Skeletal muscle satellite cell (primary cell): ENCODE results near the gene ANKLE2.
"Not testable (repeated sequence)": the region's sequence is repeated elsewhere in the genome, so short reads cannot be mapped to it uniquely, and the experiment has no call there.

ENCODE experiments used
- H3K27me3 ChIP-seq: 2 replicates; pipeline ENCODE4 v1.7.0; 2013; ENCODE audit warnings: low read length; ENCODE audit not compliant: control insufficient read depth, insufficient read depth
- H3K36me3 ChIP-seq: 2 replicates; pipeline ENCODE4 v1.7.0; 2013; ENCODE audit warnings: mild to moderate bottlenecking, control low read depth, low read length; ENCODE audit not compliant: insufficient read depth
- H3K4me1 ChIP-seq: 2 replicates; pipeline ENCODE4 v1.7.0; 2013; ENCODE audit warnings: low read length; ENCODE audit not compliant: control insufficient read depth, insufficient read depth
- H3K4me2 ChIP-seq: 2 replicates; pipeline ENCODE4 v1.7.0; 2013; ENCODE audit warnings: mild to moderate bottlenecking, low read length
- H3K4me3 ChIP-seq: 2 replicates; pipeline ENCODE4 v1.7.0; 2013; ENCODE audit warnings: low read length
- H3K9ac ChIP-seq: 2 replicates; pipeline ENCODE4 v1.7.0; 2013; ENCODE audit warnings: mild to moderate bottlenecking, low read depth, low read length, moderate library complexity
- H3K9me3 ChIP-seq: replicated peaks from 2 replicates; pipeline ENCODE4 v1.7.0; 2013; ENCODE audit warnings: mild to moderate bottlenecking, control low read depth, low read length

The ANKLE2 gene

DNA sequence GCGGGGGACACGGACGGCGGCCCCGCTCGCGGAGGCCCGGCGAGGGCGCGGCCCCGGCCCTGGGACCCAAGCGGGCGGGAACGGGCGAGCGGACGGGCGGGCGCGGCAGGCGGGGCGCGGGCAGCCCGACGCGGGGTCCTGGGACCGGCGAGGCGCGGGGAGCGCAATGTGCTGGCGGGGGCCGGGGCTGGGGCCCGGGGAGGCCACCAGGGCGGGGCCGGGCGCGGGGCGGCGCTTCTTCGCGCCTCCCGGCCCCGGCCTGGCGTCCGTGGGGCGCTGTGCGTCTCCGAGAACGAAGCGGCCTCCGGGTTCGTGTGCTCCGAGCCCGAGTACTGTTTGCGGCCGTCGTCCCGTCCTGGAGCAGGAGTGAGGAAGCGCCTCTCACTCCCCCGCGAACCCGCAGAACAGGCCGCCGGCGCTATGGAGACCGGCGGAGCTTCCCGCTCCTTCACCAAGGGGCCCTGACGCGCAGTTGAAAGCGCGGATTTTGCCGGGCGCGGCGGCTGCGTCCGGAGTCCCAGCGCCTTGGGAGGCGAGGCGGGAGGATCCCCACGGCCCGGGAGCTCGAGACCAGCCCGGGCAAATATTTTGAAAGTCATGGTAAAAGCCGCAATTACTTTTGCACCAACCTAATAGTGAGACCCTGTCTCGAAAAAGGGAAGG is 420 bp upstream of the ANKLE2 start:
- H3K27me3 ChIP-seq: no peaks in the 10 kb centered on the region
- no peaks in the 10 kb centered on the region for H3K9me3 ChIP-seq
- peaks cover 25% of the 10 kb centered on the region for H3K4me1 ChIP-seq
- H3K4me2 ChIP-seq: peak overlapping the region; percentile 98
- peak overlapping the region; percentile 93 for H3K4me3 ChIP-seq
- peak overlapping the region; percentile 94 for H3K9ac ChIP-seq
- peaks cover 14% of the 10 kb centered on the region for H3K36me3 ChIP-seq

GRCh38 chr12:132759359-132759758 is 2.3 kb downstream of the ANKLE2 start:
- Histone ChIP-seq H3K4me2 (peak overlapping the region; percentile 69), H3K9me3 (no peaks in the 10 kb centered on the region), H3K9ac (no peak overlapping the region), H3K27me3 (no peaks in the 10 kb centered on the region), H3K4me3 (peak overlapping the region; percentile 47), H3K36me3 (peaks cover 27% of the 10 kb centered on the region), H3K4me1 (peaks cover 15% of the 10 kb centered on the region)

DNA sequence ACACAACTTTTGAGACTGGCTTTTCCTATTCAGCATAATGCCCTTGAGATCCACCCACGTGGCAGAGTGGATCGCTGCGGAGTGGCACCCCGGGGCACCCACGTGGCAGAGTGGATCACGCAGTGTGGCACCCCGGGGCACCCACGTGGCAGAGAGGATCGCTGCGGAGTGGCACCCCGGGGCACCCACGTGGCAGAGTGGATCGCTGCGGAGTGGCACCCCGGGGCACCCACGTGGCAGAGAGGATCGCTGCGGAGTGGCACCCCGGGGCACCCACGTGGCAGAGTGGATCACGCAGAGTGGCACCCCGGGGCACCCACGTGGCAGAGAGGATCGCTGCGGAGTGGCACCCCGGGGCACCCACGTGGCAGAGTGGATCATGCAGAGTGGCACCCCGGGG is 2.8 kb downstream of the ANKLE2 start:
- Histone ChIP-seq H3K36me3 (peaks cover 30% of the 10 kb centered on the region), H3K4me1 (peaks cover 15% of the 10 kb centered on the region)
- H3K9me3 ChIP-seq, H3K4me3 ChIP-seq, H3K27me3 ChIP-seq, H3K9ac ChIP-seq, H3K4me2 ChIP-seq: not testable (repeated sequence)

DNA sequence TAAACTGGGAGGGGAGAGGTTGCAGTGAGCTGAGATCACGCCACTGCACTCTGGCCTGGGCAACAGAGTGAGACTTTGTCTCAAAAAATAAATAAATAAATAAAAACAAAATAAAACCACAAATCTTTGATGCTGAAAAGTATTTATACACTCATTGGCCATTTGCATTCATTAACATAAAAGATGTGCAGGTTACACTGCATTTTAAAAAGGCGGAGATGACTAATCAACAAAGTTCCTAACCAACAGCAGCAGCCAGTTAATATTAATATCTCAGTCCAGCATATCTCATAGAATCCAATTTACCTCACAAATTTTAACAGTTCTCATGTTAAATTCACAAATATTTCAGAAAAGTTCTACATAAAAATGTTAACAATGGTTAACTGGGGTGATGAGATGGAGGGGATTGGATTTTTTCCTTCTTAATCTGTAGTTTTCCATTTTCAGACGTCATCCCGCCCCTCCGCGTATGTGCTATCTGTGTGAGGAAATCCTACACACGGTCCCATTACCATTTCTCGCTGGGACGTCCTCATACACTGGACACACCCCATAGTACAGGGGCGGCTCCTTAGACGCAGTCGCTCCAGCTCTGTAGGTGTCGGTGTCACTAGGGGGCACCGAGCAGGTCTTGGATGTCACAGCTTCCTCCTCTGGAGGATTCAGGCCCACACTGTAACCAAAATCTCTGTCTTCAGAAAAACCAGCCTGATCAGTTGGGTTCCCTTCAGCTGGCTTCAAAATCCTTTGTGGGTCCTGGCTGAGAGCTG is 7.3 kb downstream of the ANKLE2 start:
- Histone ChIP-seq H3K9ac (no peak overlapping the region), H3K4me2 (no peak overlapping the region), H3K4me1 (peaks cover 2% of the 10 kb centered on the region), H3K27me3 (no peaks in the 10 kb centered on the region), H3K4me3 (no peak overlapping the region), H3K36me3 (peaks cover 67% of the 10 kb centered on the region), H3K9me3 (no peaks in the 10 kb centered on the region)

- H3K4me1 ChIP-seq, H3K9me3 ChIP-seq, H3K4me2 ChIP-seq, H3K27me3 ChIP-seq, H3K9ac ChIP-seq, H3K4me3 ChIP-seq: not testable (repeated sequence)
- H3K36me3 ChIP-seq: peaks cover 71% of the 10 kb centered on the region
Measured at GRCh38 chr12:132753670-132754069, 8.0 kb downstream of the ANKLE2 start.

- Histone ChIP-seq H3K9ac (no peak overlapping the region), H3K36me3 (peaks cover 90% of the 10 kb centered on the region), H3K4me2 (no peak overlapping the region), H3K4me1 (no peaks in the 10 kb centered on the region), H3K27me3 (no peaks in the 10 kb centered on the region), H3K4me3 (no peak overlapping the region), H3K9me3 (no peaks in the 10 kb centered on the region)
Measured at GRCh38 chr12:132748319-132748718, 13.3 kb downstream of the ANKLE2 start.

GRCh38 chr12:132747896-132748295 is 13.7 kb downstream of the ANKLE2 start:
- Histone ChIP-seq H3K9ac (no peak overlapping the region), H3K4me2 (no peak overlapping the region), H3K36me3 (peaks cover 89% of the 10 kb centered on the region), H3K27me3 (no peaks in the 10 kb centered on the region), H3K9me3 (no peaks in the 10 kb centered on the region), H3K4me3 (no peak overlapping the region), H3K4me1 (no peaks in the 10 kb centered on the region)

DNA sequence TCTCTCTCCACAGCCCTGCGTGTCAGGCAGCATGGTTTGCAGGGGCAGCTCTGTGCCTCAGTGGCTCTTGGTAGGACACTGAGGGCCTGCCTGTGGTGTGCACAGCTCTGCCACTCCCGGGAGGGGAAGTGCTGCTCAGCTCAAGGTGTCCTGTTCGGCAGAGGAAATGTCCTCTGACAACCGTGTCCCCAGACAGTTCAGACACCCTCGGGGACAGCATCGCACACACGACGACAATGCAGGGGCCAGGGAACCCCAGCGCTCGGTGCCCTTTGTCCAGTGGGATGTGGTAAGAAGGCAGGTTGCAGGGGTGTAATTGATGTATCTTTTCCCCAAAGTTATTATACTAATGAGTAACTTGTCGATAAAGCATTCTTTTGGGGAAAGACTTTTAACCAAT is 14.2 kb downstream of the ANKLE2 start:
- H3K4me1 ChIP-seq: no peaks in the 10 kb centered on the region
- no peak overlapping the region for H3K4me3 ChIP-seq
- no peaks in the 10 kb centered on the region for H3K9me3 ChIP-seq
- no peak overlapping the region for H3K4me2 ChIP-seq
- H3K27me3 ChIP-seq: no peaks in the 10 kb centered on the region
- no peak overlapping the region for H3K9ac ChIP-seq
- peaks cover 89% of the 10 kb centered on the region for H3K36me3 ChIP-seq

- Histone ChIP-seq H3K27me3 (no peaks in the 10 kb centered on the region), H3K9ac (no peak overlapping the region), H3K4me1 (no peaks in the 10 kb centered on the region), H3K4me3 (no peak overlapping the region), H3K9me3 (no peaks in the 10 kb centered on the region), H3K36me3 (peaks cover 91% of the 10 kb centered on the region), H3K4me2 (no peak overlapping the region)
Measured at GRCh38 chr12:132746613-132747012, 15.0 kb downstream of the ANKLE2 start.

- no peaks in the 10 kb centered on the region for H3K27me3 ChIP-seq
- no peaks in the 10 kb centered on the region for H3K4me1 ChIP-seq
- H3K4me3 ChIP-seq: no peak overlapping the region
- no peak overlapping the region for H3K9ac ChIP-seq
- no peaks in the 10 kb centered on the region for H3K9me3 ChIP-seq
- H3K4me2 ChIP-seq: no peak overlapping the region
- H3K36me3 ChIP-seq: peaks cover 95% of the 10 kb centered on the region
Measured at GRCh38 chr12:132743831-132744230, 17.8 kb downstream of the ANKLE2 start.

DNA sequence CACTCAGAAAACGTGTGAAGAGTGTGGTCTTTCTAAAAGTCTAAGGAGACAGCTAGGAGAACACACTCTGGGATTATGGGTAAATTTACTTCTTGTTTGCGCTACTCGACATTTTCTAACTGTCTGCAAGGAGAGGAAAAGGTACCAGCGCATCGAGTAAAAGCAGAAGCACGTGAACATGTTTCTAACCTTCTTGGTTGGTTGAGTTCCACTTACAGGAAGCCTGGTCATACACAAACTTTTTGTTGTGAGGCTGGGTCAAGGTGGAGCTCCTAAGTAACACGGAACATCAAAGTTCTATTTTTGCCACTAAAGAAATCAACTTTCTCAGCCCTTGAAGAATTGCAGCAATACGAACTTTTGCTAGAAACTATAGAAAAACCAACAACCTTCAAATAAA is 20.0 kb downstream of the ANKLE2 start:
- Histone ChIP-seq H3K9me3 (no peaks in the 10 kb centered on the region), H3K4me1 (no peaks in the 10 kb centered on the region), H3K4me3 (no peak overlapping the region), H3K4me2 (no peak overlapping the region), H3K9ac (no peak overlapping the region), H3K36me3 (peaks cover 90% of the 10 kb centered on the region), H3K27me3 (no peaks in the 10 kb centered on the region)

DNA sequence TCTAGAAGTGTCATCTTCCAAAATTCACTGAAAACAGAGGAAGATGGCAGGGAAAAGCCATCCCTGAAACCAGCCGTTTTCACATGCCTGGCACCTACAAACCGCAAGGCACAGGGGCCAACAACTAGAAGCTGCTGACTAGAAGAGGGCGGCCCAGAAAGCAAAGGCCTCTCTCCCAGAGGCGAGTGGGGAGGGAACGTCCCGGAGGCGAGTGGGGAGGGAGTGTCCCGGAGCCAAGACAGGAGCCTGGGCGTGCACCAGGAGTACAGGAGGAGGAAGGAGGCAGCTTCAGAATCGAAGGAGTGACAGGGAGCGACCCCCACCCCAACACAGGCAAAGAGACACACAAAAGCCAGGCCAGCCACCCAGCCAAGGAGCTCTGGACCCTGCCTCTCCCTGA is 21.0 kb downstream of the ANKLE2 start:
- Histone ChIP-seq H3K4me1 (no peaks in the 10 kb centered on the region), H3K4me2 (no peak overlapping the region), H3K4me3 (no peak overlapping the region), H3K9ac (no peak overlapping the region), H3K27me3 (no peaks in the 10 kb centered on the region), H3K36me3 (peaks cover 90% of the 10 kb centered on the region), H3K9me3 (no peaks in the 10 kb centered on the region)
